Measurements from ENCODE around the gene PROX2. TPM values are rescaled to one million over a fixed set of nuclear protein-coding genes. Genes with fewer than 3 reads are reported as not detected.

Gene PROX2
- total RNA-seq, 4 donors from 2014 or later: not detected

DNA sequence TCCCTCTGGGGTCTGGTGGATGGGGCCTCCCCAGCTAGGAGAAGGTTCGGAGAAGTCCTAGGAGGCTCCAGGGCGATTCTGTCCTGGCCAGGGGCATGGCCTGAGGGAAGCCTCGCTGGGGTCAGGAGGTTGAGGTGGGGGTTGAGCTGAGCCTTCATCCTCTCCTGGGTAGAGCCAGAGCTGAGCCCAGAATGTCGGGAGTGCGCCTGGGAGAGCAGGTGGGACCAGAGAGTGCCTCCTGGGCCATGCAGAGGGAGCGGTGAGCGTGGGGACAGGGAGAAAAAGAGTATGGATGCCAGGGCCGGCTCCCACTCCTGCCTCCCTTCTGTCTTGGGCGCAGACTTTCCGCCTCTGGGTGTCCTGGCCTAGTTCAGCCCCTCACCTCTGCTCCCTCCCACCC is 34.0 kb upstream of the PROX2 start:
- DNase-seq: no peak
- Histone ChIP-seq H3K4me1 (peaks cover 0 to 10% of the 10 kb centered on the region in 2 donors), H3K4me3 (no peak overlapping the region), H3K27ac (no peak overlapping the region), H3K9me3 (no peaks in the 10 kb centered on the region), H3K36me3 (no peaks in the 10 kb centered on the region), H3K27me3 (no peaks in the 10 kb centered on the region)
- TF ChIP-seq POLR2A (IDR thresholded peaks at IDR 0.05): no peak
- TF ChIP-seq, protein P1, sequence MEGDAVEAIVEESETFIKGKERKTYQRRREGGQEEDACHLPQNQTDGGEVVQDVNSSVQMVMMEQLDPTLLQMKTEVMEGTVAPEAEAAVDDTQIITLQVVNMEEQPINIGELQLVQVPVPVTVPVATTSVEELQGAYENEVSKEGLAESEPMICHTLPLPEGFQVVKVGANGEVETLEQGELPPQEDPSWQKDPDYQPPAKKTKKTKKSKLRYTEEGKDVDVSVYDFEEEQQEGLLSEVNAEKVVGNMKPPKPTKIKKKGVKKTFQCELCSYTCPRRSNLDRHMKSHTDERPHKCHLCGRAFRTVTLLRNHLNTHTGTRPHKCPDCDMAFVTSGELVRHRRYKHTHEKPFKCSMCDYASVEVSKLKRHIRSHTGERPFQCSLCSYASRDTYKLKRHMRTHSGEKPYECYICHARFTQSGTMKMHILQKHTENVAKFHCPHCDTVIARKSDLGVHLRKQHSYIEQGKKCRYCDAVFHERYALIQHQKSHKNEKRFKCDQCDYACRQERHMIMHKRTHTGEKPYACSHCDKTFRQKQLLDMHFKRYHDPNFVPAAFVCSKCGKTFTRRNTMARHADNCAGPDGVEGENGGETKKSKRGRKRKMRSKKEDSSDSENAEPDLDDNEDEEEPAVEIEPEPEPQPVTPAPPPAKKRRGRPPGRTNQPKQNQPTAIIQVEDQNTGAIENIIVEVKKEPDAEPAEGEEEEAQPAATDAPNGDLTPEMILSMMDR (IDR thresholded peaks at IDR 0.05): no peak
- intact Hi-C loops (cut with DNase I; ENCODE audit: low total_unique reads): no loop called here

DNA sequence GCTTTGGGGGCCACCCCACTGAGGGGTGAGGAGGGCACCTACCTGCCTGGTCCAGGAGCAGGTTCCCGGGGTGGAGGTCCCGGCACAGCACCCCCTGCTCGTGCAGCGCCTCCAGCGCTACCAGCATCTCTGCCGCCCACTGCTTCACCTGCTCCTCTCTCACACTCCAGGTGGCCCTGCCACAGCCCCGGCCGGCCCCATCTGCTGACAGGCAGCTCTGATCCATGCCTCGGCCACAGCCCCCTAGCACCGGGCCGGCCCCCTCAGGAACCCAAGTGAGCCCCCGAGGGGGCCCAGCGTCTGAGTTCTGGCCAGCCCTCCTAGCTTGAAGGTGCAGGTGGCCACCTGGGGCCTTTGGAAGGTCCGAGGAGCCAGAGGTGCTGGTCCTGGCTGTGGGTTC is 33.6 kb upstream of the PROX2 start:
- Histone ChIP-seq H3K27ac (no peak overlapping the region), H3K9me3 (no peaks in the 10 kb centered on the region), H3K36me3 (no peaks in the 10 kb centered on the region), H3K4me3 (no peak overlapping the region), H3K4me1 (peaks cover 0 to 10% of the 10 kb centered on the region in 2 donors), H3K27me3 (no peaks in the 10 kb centered on the region)
- intact Hi-C loops (cut with DNase I; ENCODE audit: low total_unique reads): no loop called here
- TF ChIP-seq, protein P1 (IDR thresholded peaks at IDR 0.05): no peak
- no peak for TF ChIP-seq POLR2A (IDR thresholded peaks at IDR 0.05)
- no peak for DNase-seq

DNA sequence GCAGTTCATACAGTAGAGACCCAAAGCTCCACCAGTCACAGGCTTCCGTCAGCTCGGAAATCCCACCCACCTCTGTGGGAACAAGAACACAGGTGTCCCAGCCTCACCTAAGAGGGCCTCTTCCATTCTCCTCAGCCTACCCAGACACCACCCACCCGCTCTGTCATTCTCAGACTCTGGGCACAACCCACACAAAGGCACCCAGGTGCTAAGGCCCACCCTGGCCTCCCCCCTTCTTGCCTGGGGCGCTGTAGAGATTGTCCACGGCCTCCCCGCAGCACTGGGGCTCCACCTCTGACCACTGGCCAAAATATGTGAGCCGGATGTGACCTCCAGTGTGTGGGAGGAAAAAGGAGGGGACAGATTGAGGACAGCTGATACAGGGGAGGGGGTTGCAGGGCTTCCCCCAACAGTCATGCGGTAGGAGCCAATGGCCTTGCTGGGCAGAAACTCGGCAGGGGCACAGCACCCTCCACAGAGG is 33.0 kb upstream of the PROX2 start:
- no peaks in the 10 kb centered on the region for H3K36me3 ChIP-seq
- TF ChIP-seq, protein P1 (IDR thresholded peaks at IDR 0.05): no peak
- no peak overlapping the region for H3K4me3 ChIP-seq
- H3K9me3 ChIP-seq: no peaks in the 10 kb centered on the region
- H3K27me3 ChIP-seq: no peaks in the 10 kb centered on the region
- no peak overlapping the region for H3K27ac ChIP-seq
- H3K4me1 ChIP-seq: peaks cover 0 to 10% of the 10 kb centered on the region in 2 donors
- no peak for DNase-seq
- intact Hi-C loops (cut with DNase I; ENCODE audit: low total_unique reads): no loop called here

DNA sequence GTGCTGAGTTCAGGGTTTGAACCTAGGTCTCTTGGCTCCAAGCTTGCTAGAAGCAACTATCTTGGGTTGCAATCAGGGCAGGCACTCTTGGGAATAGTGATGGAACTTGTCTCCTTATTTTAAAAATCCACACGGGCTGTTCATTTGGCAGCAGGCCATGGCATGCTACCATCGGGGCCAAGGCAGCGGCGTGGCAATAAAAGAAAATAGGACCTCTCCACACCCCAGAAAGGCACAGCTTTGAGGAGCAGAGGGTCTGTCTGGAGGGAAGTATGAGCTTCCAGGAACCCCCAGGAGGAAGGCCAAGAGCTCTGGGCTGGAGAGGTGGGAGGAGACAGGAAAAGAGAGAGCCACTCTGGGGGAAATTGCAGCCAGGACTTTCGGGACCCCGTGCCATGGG is 31.8 kb upstream of the PROX2 start:
- DNase-seq: no peak
- intact Hi-C loops (cut with DNase I; ENCODE audit: low total_unique reads): no loop called here
- peaks cover 0 to 10% of the 10 kb centered on the region in 2 donors for H3K4me1 ChIP-seq
- no peak overlapping the region for H3K27ac ChIP-seq
- no peak overlapping the region for H3K4me3 ChIP-seq
- TF ChIP-seq POLR2A (IDR thresholded peaks at IDR 0.05): no peak
- TF ChIP-seq, protein P1 (IDR thresholded peaks at IDR 0.05): no peak
- no peaks in the 10 kb centered on the region for H3K9me3 ChIP-seq
- H3K27me3 ChIP-seq: no peaks in the 10 kb centered on the region
- H3K36me3 ChIP-seq: no peaks in the 10 kb centered on the region

DNA sequence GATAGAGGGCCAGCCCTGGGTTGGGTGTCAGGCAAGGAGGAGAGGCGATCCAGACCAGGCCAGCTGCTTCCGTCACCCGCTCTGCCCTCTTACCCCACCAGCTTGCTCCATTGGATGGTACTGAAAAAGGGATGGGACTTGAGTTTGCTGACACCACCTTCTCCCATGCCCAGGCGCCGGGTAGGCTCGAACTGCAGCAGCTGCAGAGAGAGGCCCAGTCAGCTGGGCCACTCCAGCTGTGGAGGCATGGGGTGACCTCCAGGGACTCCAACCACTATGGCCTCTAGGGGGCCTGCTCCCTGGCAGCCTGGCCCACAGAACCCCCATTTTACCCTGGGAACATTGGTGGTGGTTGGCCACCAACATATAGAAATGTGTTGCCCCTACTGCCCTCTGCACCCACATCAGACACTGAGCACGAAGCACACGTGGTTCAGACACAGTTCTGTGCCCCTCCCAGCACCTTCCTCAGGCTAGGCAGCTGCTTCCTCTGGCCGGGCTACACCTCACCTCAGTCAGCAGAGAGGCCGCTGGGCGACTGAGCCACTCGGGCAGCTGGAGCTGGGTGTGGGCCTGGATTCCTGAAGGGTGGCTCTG is 31.1 kb upstream of the PROX2 start:
- H3K36me3 ChIP-seq: no peaks in the 10 kb centered on the region
- no peak for DNase-seq
- intact Hi-C loops (cut with DNase I; ENCODE audit: low total_unique reads): no loop called here
- TF ChIP-seq, protein P1 (IDR thresholded peaks at IDR 0.05): no peak
- no peak for TF ChIP-seq POLR2A (IDR thresholded peaks at IDR 0.05)
- peaks cover 0 to 10% of the 10 kb centered on the region in 2 donors for H3K4me1 ChIP-seq
- no peak overlapping the region for H3K27ac ChIP-seq
- H3K27me3 ChIP-seq: no peaks in the 10 kb centered on the region
- H3K9me3 ChIP-seq: no peaks in the 10 kb centered on the region
- no peak overlapping the region for H3K4me3 ChIP-seq
